HepG2 (cell line): ENCODE measurements around the gene USP10. TPM values are rescaled to one million over a fixed set of nuclear protein-coding genes. Genes with fewer than 3 reads are reported as not detected.

Source experiments
- ATAC-seq: fragments of 200-7000 bp; cut with Tn5 transposase; 3 replicates; pipeline ENCODE4 v1.9.1; 2020; ENCODE audit warnings: mild to moderate bottlenecking, moderate library complexity
- BruUV-seq: library from RNA; stranded (reverse); fragments of 400-500 nt; replicated peaks from 2 replicates; lab custom pipeline; 2021; lab: Mats Ljungman, UMichigan
- CTCF ChIA-PET: fragments of 300-600 bp; formaldehyde crosslinking; extraction: SDS; loops from one replicate; lab custom pipeline; 2021; ENCODE audit warnings: low total read pairs, inconsistent platforms, low intra/inter-chr PET ratio; lab: Yijun Ruan, JAX
- POLR2A ChIA-PET: fragments of 350-600 bp; sonication (Branson Sonifier 250); formaldehyde crosslinking; loops from one replicate; lab custom pipeline; 2020; ENCODE audit warnings: antibody characterized with exemption, inconsistent platforms; lab: Yijun Ruan, JAX
- DNase-seq: peaks from one replicate; pipeline ENCODE4 v3.0.0-alpha.2; 2015; ENCODE audit warnings: low spot score
- FAIRE-seq: peaks from 3 replicates; lab custom pipeline; 2011; peaks lifted over from hg19 to GRCh38; lab: Jason Lieb, UNC
- H2AFZ ChIP-seq: one replicate; pipeline ENCODE4 v1.6.1; 2011; ENCODE audit warnings: low read length, inconsistent platforms
- H3K27ac ChIP-seq: fragments of 300-600 bp; 3 replicates; pipeline ENCODE4 v1.8.0; 2011; ENCODE audit warnings: mixed run types, mild to moderate bottlenecking, mixed read lengths, low read length, inconsistent platforms; ENCODE audit not compliant: insufficient read depth; ENCODE audit errors: extremely low read length
- H3K27me3 ChIP-seq, 2 experiments: fragments of 200-600 bp in 1 of 2; 2 replicates in 1 of 2; 3 replicates in 1 of 2; pipeline versions ENCODE4 v1.6.0 to v1.8.0; 2011; ENCODE audit warnings: low read length in 2 of 2, mild to moderate bottlenecking in 2 of 2, moderate library complexity in 2 of 2, inconsistent platforms in 1 of 2; ENCODE audit not compliant: insufficient read depth in 2 of 2, control insufficient read depth in 1 of 2
- H3K36me3 ChIP-seq, 2 experiments: fragments of 200-600 bp in 1 of 2; replicated peaks in 1 of 2; 2 replicates in 1 of 2; 3 replicates in 1 of 2; pipeline versions ENCODE4 v1.5.1 to v1.8.0; 2011; ENCODE audit warnings: low read length in 2 of 2, inconsistent platforms in 1 of 2; ENCODE audit not compliant: insufficient read depth in 2 of 2, control insufficient read depth in 1 of 2
- H3K4me1 ChIP-seq: 2 replicates; pipeline ENCODE4 v1.5.1; 2012; ENCODE audit warnings: low read length, inconsistent platforms; ENCODE audit not compliant: insufficient read depth
- H3K4me2 ChIP-seq: 2 replicates; pipeline ENCODE4 v1.6.0; 2011; ENCODE audit warnings: low read depth, low read length, inconsistent platforms
- H3K4me3 ChIP-seq, 3 experiments: fragments of 200-600 bp in 1 of 3; sonication (generic), shearing (Covaris generic) in 1 of 3; replicated peaks in 1 of 3; 2 replicates each; pipeline ENCODE4 v1.5.1; 2011 to 2016; ENCODE audit warnings: low read length in 3 of 3, inconsistent platforms in 2 of 3, low read depth in 2 of 3, mild to moderate bottlenecking in 2 of 3, control low read depth in 1 of 3, mixed read lengths in 1 of 3; ENCODE audit not compliant: insufficient read depth in 1 of 3
- H3K79me2 ChIP-seq: one replicate; pipeline ENCODE4 v1.6.1; 2011; ENCODE audit warnings: low read length, inconsistent platforms; ENCODE audit not compliant: insufficient read depth
- H3K9ac ChIP-seq: 2 replicates; pipeline ENCODE4 v1.6.0; 2011; ENCODE audit warnings: mild to moderate bottlenecking, low read depth, low read length, inconsistent platforms; ENCODE audit not compliant: insufficient read depth
- H3K9me3 ChIP-seq: 2 replicates; pipeline ENCODE4 v1.5.1; 2012; ENCODE audit warnings: mild to moderate bottlenecking, low read length
- H4K20me1 ChIP-seq: 2 replicates; pipeline ENCODE4 v1.6.0; 2011; ENCODE audit warnings: inconsistent platforms, mild to moderate bottlenecking, low read length, moderate library complexity; ENCODE audit not compliant: insufficient read depth
- ATF3 ChIP-seq: sonication (generic); formaldehyde crosslinking; IDR thresholded peaks from 2 replicates; pipeline ENCODE4 v1.4.0; 2020; ENCODE audit warnings: missing genetic modification reagents
- CAMTA2 ChIP-seq: sonication (generic); formaldehyde crosslinking; IDR thresholded peaks from 2 replicates; pipeline ENCODE4 v1.4.0; 2020; ENCODE audit warnings: mild to moderate bottlenecking, missing genetic modification reagents, borderline replicate concordance
- DNMT3B ChIP-seq: conservative IDR thresholded peaks from 2 replicates; pipeline ENCODE4 v1.6.1; 2016; ENCODE audit warnings: missing biosample characterization, control low read depth
- ELF1 ChIP-seq: sonication (generic); formaldehyde crosslinking; IDR thresholded peaks from 2 replicates; pipeline ENCODE4 v1.4.0; 2020; ENCODE audit warnings: missing genetic modification reagents
- ETV5 ChIP-seq: IDR thresholded peaks from 2 replicates; pipeline ENCODE4 v1.6.1; 2018; ENCODE audit warnings: missing biosample characterization, missing genetic modification reagents, inconsistent platforms, borderline replicate concordance
- FOXK2 ChIP-seq: fragments of 450-650 bp; IDR thresholded peaks from 2 replicates; pipeline ENCODE4 v1.6.1; 2016
- HMGA1 ChIP-seq: sonication (generic); formaldehyde crosslinking; conservative IDR thresholded peaks from 2 replicates; pipeline ENCODE4 v1.4.0; 2020; ENCODE audit warnings: missing genetic modification reagents
- KAT8 ChIP-seq: IDR thresholded peaks from 2 replicates; pipeline ENCODE4 v1.6.1; 2016; ENCODE audit warnings: missing genetic modification reagents, missing compliant biosample characterization
- KLF12 ChIP-seq: sonication (generic); formaldehyde crosslinking; IDR thresholded peaks from 2 replicates; pipeline ENCODE4 v1.4.0; 2020; ENCODE audit warnings: missing genetic modification reagents, borderline replicate concordance
- MAFF ChIP-seq: IDR thresholded peaks from 2 replicates; pipeline ENCODE4 v1.6.1; 2011; ENCODE audit warnings: low read depth, low read length, improper control_type of control experiment
- PLRG1 ChIP-seq: fragments of 450-650 bp; conservative IDR thresholded peaks from 2 replicates; pipeline ENCODE4 v1.6.1; 2016
- RARA ChIP-seq: IDR thresholded peaks from 2 replicates; pipeline ENCODE4 v1.6.1; 2016; ENCODE audit warnings: missing genetic modification reagents, missing compliant biosample characterization
- REXO4 ChIP-seq: sonication (generic); formaldehyde crosslinking; IDR thresholded peaks from 2 replicates; pipeline ENCODE4 v1.8.0; 2022; ENCODE audit warnings: missing genetic modification reagents, mild to moderate bottlenecking, borderline replicate concordance
- WIZ ChIP-seq: sonication (generic); formaldehyde crosslinking; IDR thresholded peaks from 2 replicates; pipeline ENCODE4 v1.5.1; 2020; ENCODE audit warnings: mild to moderate bottlenecking, missing genetic modification reagents
- ZNF121 ChIP-seq: sonication (generic); formaldehyde crosslinking; IDR thresholded peaks from 2 replicates; pipeline ENCODE4 v1.5.0; 2020; ENCODE audit warnings: mild to moderate bottlenecking, missing genetic modification reagents
- ZNF333 ChIP-seq: sonication (generic); formaldehyde crosslinking; IDR thresholded peaks from 2 replicates; pipeline ENCODE4 v1.4.0; 2020; ENCODE audit warnings: mild to moderate bottlenecking, missing genetic modification reagents, borderline replicate concordance
- ZNF589 ChIP-seq: sonication (generic); formaldehyde crosslinking; conservative IDR thresholded peaks from 2 replicates; pipeline ENCODE4 v1.8.0; 2022; ENCODE audit warnings: mild to moderate bottlenecking, moderate library complexity, missing genetic modification reagents
- ZNF776 ChIP-seq: sonication (generic); formaldehyde crosslinking; IDR thresholded peaks from 2 replicates; pipeline ENCODE4 v1.4.0; 2020; ENCODE audit warnings: mild to moderate bottlenecking, missing genetic modification reagents
- ZNF850 ChIP-seq: sonication (generic); formaldehyde crosslinking; conservative IDR thresholded peaks from 2 replicates; pipeline ENCODE4 v1.9.0; 2021; ENCODE audit warnings: mild to moderate bottlenecking, missing genetic modification reagents
- WGBS: methylation state at CpG from one replicate; pipeline ENCODE4 v1.1.6; 2017; ENCODE audit warnings: low lambda C conversion rate; 5-methylcytosine and 5-hydroxymethylcytosine counted together
- in situ Hi-C: cut with HindIII; loops from 2 replicates; pipeline ENCODE4 v1.10.0; 2017; ENCODE audit warnings: low pct_unique_long_range_greater_than_20kb; ENCODE audit not compliant: extremely low pct_ligation_motif_present
- intact Hi-C: fragments of 100-400 bp; cut with micrococcal nuclease; formaldehyde crosslinking; loops from one replicate; pipeline ENCODE4 v1.10.0; 2022; ENCODE audit not compliant: unreplicated experiment
- polyA plus RNA-seq, 8 experiments: library from polyadenylated mRNA; depleted of rRNA in 3 of 8; stranded (reverse) in 7 of 8; unstranded in 1 of 8; fragments of >200 nt; fragmentation: Illumina TruSeq in 4 of 8; extraction: Trizol in 4 of 8; gene quantifications; 2 replicates each; pipeline versions ENCODE4 v1.2.1 to v1.2.3, GENCODE V29; 2011 to 2016; ENCODE audit warnings: low read depth in 4 of 8, missing spikeins in 1 of 8, mixed read lengths in 1 of 8; ENCODE audit not compliant: insufficient read depth in 1 of 8
- total RNA-seq, 5 experiments: library from RNA; depleted of rRNA; stranded (reverse); fragments of >200 nt; fragmentation: Illumina TruSeq; extraction: Trizol; gene quantifications; 2 replicates each; pipeline ENCODE4 v1.2.3, GENCODE V29; 2016; ENCODE audit warnings: low read depth in 1 of 5
- TF ChIP-seq, protein P1 (sequence below): sonication (generic); formaldehyde crosslinking; conservative IDR thresholded peaks from 2 replicates; pipeline ENCODE4 v1.8.0; 2022; ENCODE audit warnings: mild to moderate bottlenecking, moderate library complexity, missing genetic modification reagents
- TF ChIP-seq, protein P2 (sequence below): sonication (generic); formaldehyde crosslinking; IDR thresholded peaks from 2 replicates; pipeline ENCODE4 v1.8.0; 2022; ENCODE audit warnings: low read depth, missing genetic modification reagents
- TF ChIP-seq, protein P3 (sequence below): sonication (generic); formaldehyde crosslinking; IDR thresholded peaks from 2 replicates; pipeline ENCODE4 v1.8.1; 2023; ENCODE audit warnings: mild to moderate bottlenecking, missing genetic modification reagents

USP10 gene
- total and polyA plus RNA-seq, 2 of the 13 experiments (the other 11 are each of a cell fraction or from before 2014, with no cell fraction given): 79.1 to 122 TPM

- 36% methylated on average over 9 of the region's 9 CpGs for WGBS
- H3K4me2 ChIP-seq: peak overlapping the region; percentile 53
- H4K20me1 ChIP-seq: peaks cover 72% of the 10 kb centered on the region
- peaks cover 3 to 15% of the 10 kb centered on the region in 2 experiments for H3K36me3 ChIP-seq
- H3K27ac ChIP-seq: peak overlapping the region; percentile 47
- no TSS peak for BruUV-seq
- H3K9ac ChIP-seq: no peak overlapping the region
- H3K9me3 ChIP-seq: no peaks in the 10 kb centered on the region
- peak overlapping the region in 1 of 3 experiments; percentile 15; a peak in 1 of 6 replicates for H3K4me3 ChIP-seq
- POLR2A ChIA-PET: interaction anchor here (2.2 kb wide), 1 partner anchor 7 kb away, joined by 5 read pairs; no protein-coding TSS in a partner anchor
- FAIRE-seq (peak; percentile 47), ATAC-seq (peak; percentile 53), DNase-seq (peak; percentile 74)
- no peaks in the 10 kb centered on the region for H3K27me3 ChIP-seq
- in situ Hi-C loops: no loop called here
- H3K79me2 ChIP-seq: peaks cover 97% of the 10 kb centered on the region
- H3K4me1 ChIP-seq: peaks cover 80% of the 10 kb centered on the region
- H2AFZ ChIP-seq: no peak overlapping the region
- CTCF ChIA-PET: interaction anchor here (1.2 kb wide), 1 partner anchor 59 kb away, joined by 3 read pairs; no protein-coding TSS in a partner anchor
- intact Hi-C loops: loop anchor here (1.0 kb wide), 1 partner anchor 87 kb away; no protein-coding TSS in a partner anchor
- TF ChIP-seq KLF12 (no peak), ELF1 (CRISPR knock-in tag) (peak; percentile 75), DNMT3B (CRISPR knock-in tag) (no peak; the same call in 1 of the 2 replicates), ETV5 (CRISPR knock-in tag) (peak; percentile 73; the same call in 1 of the 2 replicates), PLRG1 (no peak), ATF3 (CRISPR knock-in tag) (peak; percentile 77), ZNF333 (CRISPR knock-in tag) (no peak), ZNF850 (no peak), WIZ (CRISPR knock-in tag) (no peak), FOXK2 (no peak), CAMTA2 (CRISPR knock-in tag) (no peak), ZNF121 (CRISPR knock-in tag) (no peak), HMGA1 (CRISPR knock-in tag) (no peak), ZNF776 (CRISPR knock-in tag) (no peak), RARA (CRISPR knock-in tag) (peak; percentile 21; the same call in 1 of the 2 replicates), KAT8 (CRISPR knock-in tag) (0 out of 2 replicates have a peak, but pooled peaks have one; percentile 18), ZNF589 (CRISPR knock-in tag) (no peak), REXO4 (CRISPR knock-in tag) (no peak), MAFF (peak; percentile 22; the same call in 1 of the 2 replicates)
- TF ChIP-seq, protein P1, sequence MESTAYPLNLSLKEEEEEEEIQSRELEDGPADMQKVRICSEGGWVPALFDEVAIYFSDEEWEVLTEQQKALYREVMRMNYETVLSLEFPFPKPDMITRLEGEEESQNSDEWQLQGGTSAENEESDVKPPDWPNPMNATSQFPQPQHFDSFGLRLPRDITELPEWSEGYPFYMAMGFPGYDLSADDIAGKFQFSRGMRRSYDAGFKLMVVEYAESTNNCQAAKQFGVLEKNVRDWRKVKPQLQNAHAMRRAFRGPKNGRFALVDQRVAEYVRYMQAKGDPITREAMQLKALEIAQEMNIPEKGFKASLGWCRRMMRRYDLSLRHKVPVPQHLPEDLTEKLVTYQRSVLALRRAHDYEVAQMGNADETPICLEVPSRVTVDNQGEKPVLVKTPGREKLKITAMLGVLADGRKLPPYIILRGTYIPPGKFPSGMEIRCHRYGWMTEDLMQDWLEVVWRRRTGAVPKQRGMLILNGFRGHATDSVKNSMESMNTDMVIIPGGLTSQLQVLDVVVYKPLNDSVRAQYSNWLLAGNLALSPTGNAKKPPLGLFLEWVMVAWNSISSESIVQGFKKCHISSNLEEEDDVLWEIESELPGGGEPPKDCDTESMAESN (CRISPR knock-in tag): no peak
- TF ChIP-seq, protein P2, sequence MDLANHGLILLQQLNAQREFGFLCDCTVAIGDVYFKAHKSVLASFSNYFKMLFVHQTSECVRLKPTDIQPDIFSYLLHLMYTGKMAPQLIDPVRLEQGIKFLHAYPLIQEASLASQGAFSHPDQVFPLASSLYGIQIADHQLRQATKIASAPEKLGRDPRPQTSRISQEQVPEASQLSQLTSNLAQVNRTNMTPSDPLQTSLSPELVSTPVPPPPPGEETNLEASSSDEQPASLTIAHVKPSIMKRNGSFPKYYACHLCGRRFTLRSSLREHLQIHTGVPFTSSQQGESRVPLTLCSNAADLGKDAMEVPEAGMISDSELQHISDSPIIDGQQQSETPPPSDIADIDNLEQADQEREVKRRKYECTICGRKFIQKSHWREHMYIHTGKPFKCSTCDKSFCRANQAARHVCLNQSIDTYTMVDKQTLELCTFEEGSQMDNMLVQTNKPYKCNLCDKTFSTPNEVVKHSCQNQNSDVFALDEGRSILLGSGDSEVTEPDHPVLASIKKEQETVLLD (CRISPR knock-in tag): no peak
- TF ChIP-seq, protein P3, sequence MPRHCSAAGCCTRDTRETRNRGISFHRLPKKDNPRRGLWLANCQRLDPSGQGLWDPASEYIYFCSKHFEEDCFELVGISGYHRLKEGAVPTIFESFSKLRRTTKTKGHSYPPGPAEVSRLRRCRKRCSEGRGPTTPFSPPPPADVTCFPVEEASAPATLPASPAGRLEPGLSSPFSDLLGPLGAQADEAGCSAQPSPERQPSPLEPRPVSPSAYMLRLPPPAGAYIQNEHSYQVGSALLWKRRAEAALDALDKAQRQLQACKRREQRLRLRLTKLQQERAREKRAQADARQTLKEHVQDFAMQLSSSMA (CRISPR knock-in tag): no peak
These were observed 30.8 kb downstream of the USP10 start for GRCh38 chr16:84730406-84731106.
